GM23338 (cell line): Measurements from ENCODE around the gene PHETA2. TPM values are rescaled to one million over a fixed set of nuclear protein-coding genes. Genes with fewer than 3 reads are reported as not detected.
"Not testable (repeated sequence)": the region's sequence is repeated elsewhere in the genome, so short reads cannot be mapped to it uniquely, and the experiment has no call there.

Source experiments
- ATAC-seq: fragments of 200-7000 bp; cut with Tn5 transposase; 3 replicates; pipeline ENCODE4 v1.9.1; 2020
- DNase-seq: peaks from one replicate; pipeline ENCODE4 v3.0.0-alpha.2; 2015; ENCODE audit warnings: low spot score
- H2AFZ ChIP-seq: fragments of 200-600 bp; sonication (generic); 2 replicates; pipeline ENCODE4 v1.8.0; 2016; ENCODE audit warnings: antibody characterized with exemption, mild to moderate bottlenecking, moderate library complexity
- H3F3A ChIP-seq: fragments of 200-600 bp; sonication (generic); replicated peaks from 2 replicates; pipeline ENCODE4 v1.8.0; 2017; ENCODE audit warnings: antibody characterized with exemption, mixed run types, low read depth
- H3K27ac ChIP-seq: fragments of 200-600 bp; sonication (generic); 2 replicates; pipeline ENCODE4 v1.6.1; 2016; ENCODE audit warnings: low read depth
- H3K27me3 ChIP-seq: fragments of 200-600 bp; sonication (generic); 2 replicates; pipeline ENCODE4 v1.8.0; 2016; ENCODE audit warnings: mild to moderate bottlenecking, mixed run types, moderate library complexity; ENCODE audit not compliant: insufficient read depth
- H3K36me3 ChIP-seq: fragments of 200-600 bp; sonication (generic); 2 replicates; pipeline ENCODE4 v1.8.0; 2016; ENCODE audit warnings: mild to moderate bottlenecking; ENCODE audit not compliant: insufficient read depth
- H3K4me1 ChIP-seq: fragments of 200-600 bp; sonication (generic); 2 replicates; pipeline ENCODE4 v1.8.0; 2016; ENCODE audit warnings: mild to moderate bottlenecking, moderate library complexity; ENCODE audit not compliant: insufficient read depth
- H3K4me2 ChIP-seq: fragments of 200-600 bp; sonication (generic); 2 replicates; pipeline ENCODE4 v1.7.1; 2017; ENCODE audit warnings: mixed run types
- H3K4me3 ChIP-seq: fragments of 200-600 bp; sonication (generic); 2 replicates; pipeline ENCODE4 v1.6.1; 2016; ENCODE audit warnings: mixed run types
- H3K79me2 ChIP-seq: fragments of 200-600 bp; sonication (generic); replicated peaks from 2 replicates; pipeline ENCODE4 v1.8.0; 2017; ENCODE audit warnings: mild to moderate bottlenecking; ENCODE audit not compliant: insufficient read depth
- H3K9me2 ChIP-seq: fragments of 200-600 bp; sonication (generic); 2 replicates; pipeline ENCODE4 v1.8.0; 2017; ENCODE audit not compliant: insufficient read depth
- H4K20me1 ChIP-seq: fragments of 200-600 bp; sonication (generic); replicated peaks from 2 replicates; pipeline ENCODE4 v1.8.0; 2017; ENCODE audit warnings: mild to moderate bottlenecking; ENCODE audit not compliant: insufficient read depth
- H3K27ac Mint-ChIP-seq: 2 replicates; pipeline ENCODE4 v1.8.0; 2020; ENCODE audit warnings: inconsistent platforms, mild to moderate bottlenecking, moderate library complexity, mixed read lengths
- H3K27me3 Mint-ChIP-seq: 3 replicates; pipeline ENCODE4 v1.8.0; 2022; ENCODE audit warnings: low read depth, mild to moderate bottlenecking, moderate library complexity, mixed read lengths, inconsistent platforms; ENCODE audit not compliant: insufficient read depth, poor library complexity
- H3K36me3 Mint-ChIP-seq: 3 replicates; pipeline ENCODE4 v1.8.0; 2021; ENCODE audit warnings: low read depth, mild to moderate bottlenecking, inconsistent platforms, moderate library complexity, mixed read lengths
- H3K4me1 Mint-ChIP-seq: 3 replicates; pipeline ENCODE4 v1.8.0; 2020; ENCODE audit warnings: mild to moderate bottlenecking, inconsistent platforms, mixed read lengths
- H3K4me3 Mint-ChIP-seq: 3 replicates; pipeline ENCODE4 v1.8.0; 2021; ENCODE audit warnings: moderate library complexity, mild to moderate bottlenecking, inconsistent platforms, mixed read lengths
- H3K9me3 Mint-ChIP-seq: 3 replicates; pipeline ENCODE4 v1.8.0; 2020; ENCODE audit warnings: moderate library complexity, mild to moderate bottlenecking, inconsistent platforms, mixed read lengths
- EZH2 ChIP-seq: fragments of 200-600 bp; sonication (generic); IDR thresholded peaks from one replicate; pipeline ENCODE4 v1.8.0; 2017; ENCODE audit warnings: antibody characterized with exemption, mild to moderate bottlenecking, low read depth; ENCODE audit not compliant: unreplicated experiment
- EZH2phosphoT487 ChIP-seq: fragments of 200-600 bp; sonication (generic); IDR thresholded peaks from one replicate; pipeline ENCODE4 v1.8.1; 2018; ENCODE audit warnings: antibody characterized with exemption; ENCODE audit not compliant: unreplicated experiment
- JUNB ChIP-seq: IDR thresholded peaks from one replicate; pipeline ENCODE4 v1.6.1; 2016; ENCODE audit warnings: antibody characterized with exemption; ENCODE audit not compliant: unreplicated experiment
- NANOG ChIP-seq: IDR thresholded peaks from 2 replicates; pipeline ENCODE4 v1.6.1; 2016; ENCODE audit warnings: antibody characterized with exemption, borderline replicate concordance
- POLR2AphosphoS5 ChIP-seq: IDR thresholded peaks from 2 replicates; pipeline ENCODE4 v1.6.1; 2016; ENCODE audit warnings: antibody characterized with exemption, low read depth
- ZNF114 ChIP-seq: fragments of 250-450 bp; sonication (Bioruptor Pico); IDR thresholded peaks from 2 replicates; pipeline ENCODE4 v1.5.0; 2020; ENCODE audit warnings: mild to moderate bottlenecking, moderate library complexity
- ZNF462 ChIP-seq: fragments of 250-450 bp; sonication (Bioruptor Pico); IDR thresholded peaks from 2 replicates; pipeline ENCODE4 v1.5.0; 2020; ENCODE audit warnings: mild to moderate bottlenecking, moderate library complexity
- polyA plus RNA-seq: library from polyadenylated mRNA; unstranded; fragments of >200 nt; fragmentation: Nextera tagmentation; extraction: Ambion mirVana; gene quantifications from 2 replicates; pipeline ENCODE4 v1.2.1, GENCODE V29; 2016
- total RNA-seq: library from RNA; depleted of rRNA; stranded (reverse); fragments of >200 nt; shearing (Covaris generic); gene quantifications from 2 replicates; pipeline ENCODE4 v1.2.3, GENCODE V29; 2014
- TF ChIP-seq, protein P1 (sequence below): IDR thresholded peaks from one replicate; pipeline ENCODE4 v1.6.1; 2018; ENCODE audit warnings: antibody characterized with exemption; ENCODE audit not compliant: unreplicated experiment

The PHETA2 gene
- total and polyA plus RNA-seq, 2 experiments from 2014 or later = 4.5 to 7.6 TPM

DNA sequence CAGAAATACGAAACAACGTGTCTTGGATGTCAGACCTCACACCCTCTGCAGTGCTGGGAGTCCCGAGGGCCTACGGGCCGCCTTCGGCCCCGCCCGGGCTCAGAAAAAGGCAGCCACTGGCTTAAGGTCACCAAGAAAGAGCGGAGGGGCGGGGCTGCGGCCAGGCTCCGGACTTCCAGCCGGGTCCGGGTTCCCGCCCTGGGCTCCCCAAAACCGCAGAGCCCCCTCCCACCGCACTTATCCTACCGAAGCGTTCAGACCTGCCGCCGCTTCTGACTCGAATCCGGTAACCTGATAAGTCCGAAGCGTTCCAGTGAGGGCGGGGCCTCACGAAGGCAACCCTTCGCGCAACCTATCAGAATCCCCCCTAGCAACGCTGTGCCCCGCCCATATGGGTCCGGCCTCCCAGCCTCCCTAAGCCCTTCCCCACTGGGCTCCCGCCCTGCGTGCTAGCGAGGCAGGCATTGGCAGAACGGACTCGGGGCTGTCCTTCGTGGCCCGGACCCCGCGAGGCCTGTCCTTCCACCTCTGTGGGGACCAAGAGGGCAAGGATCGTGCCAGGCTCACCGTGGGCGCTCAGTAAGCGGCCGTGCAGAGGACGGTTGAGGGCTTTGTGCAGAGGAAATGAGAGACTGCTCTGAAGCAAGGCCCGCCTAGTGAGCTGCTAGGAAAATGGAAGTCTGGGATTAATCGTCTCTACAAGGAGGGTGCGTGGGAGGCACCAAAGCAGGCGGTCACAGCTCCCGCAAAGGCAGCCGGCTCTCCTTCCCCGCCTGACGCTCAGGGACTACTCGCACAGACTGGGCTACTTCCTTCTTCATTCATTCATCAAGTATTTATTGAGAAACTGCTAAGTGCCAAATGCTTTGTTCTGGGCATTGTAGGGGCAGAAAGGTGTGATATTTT, 3.3 kb upstream of the PHETA2 start, which contains the start of gene NAGA:
Gene NAGA (minus strand): TSS at position 296 of the 906 bp plus-strand sequence. CDS start 515 bp downstream, outside the sequence.
- peaks cover 22% of the 10 kb centered on the region for H3K36me3 Mint-ChIP-seq
- Histone ChIP-seq H3K9me2 (no peaks in the 10 kb centered on the region), H4K20me1 (no peaks in the 10 kb centered on the region), H2AFZ (peak within 1 kb of the TSS; percentile 95), H3K27ac (0 out of 2 replicates have a peak within 1 kb of the TSS, but pooled peaks have one; percentile 63), H3K27me3 (peaks cover 11% of the 10 kb centered on the region), H3K79me2 (no peaks in the 10 kb centered on the region; the same call in 1 of the 2 replicates), H3K4me3 (peak within 1 kb of the TSS; percentile 82), H3K4me2 (peak within 1 kb of the TSS; percentile 96), H3F3A (peaks cover 14% of the 10 kb centered on the region), H3K4me1 (peaks cover 38% of the 10 kb centered on the region), H3K36me3 (no peaks in the 10 kb centered on the region)
- DNase-seq = peak; percentile 99
- H3K9me3 Mint-ChIP-seq = peaks cover under 1% of the 10 kb centered on the region; the same call in 2 of the 3 replicates
- peak; percentile 89 for ATAC-seq
- H3K27ac Mint-ChIP-seq = peak within 1 kb of the TSS; percentile 91
- peak; percentile 94 for TF ChIP-seq POLR2AphosphoS5
- TF ChIP-seq ZNF462 (CRISPR knock-in tag) = no peak
- no peak for TF ChIP-seq EZH2phosphoT487
- TF ChIP-seq EZH2 = no peak
- no peak for TF ChIP-seq NANOG
- no peak for TF ChIP-seq JUNB
- TF ChIP-seq ZNF114 (CRISPR knock-in tag) = no peak
- TF ChIP-seq, protein P1, sequence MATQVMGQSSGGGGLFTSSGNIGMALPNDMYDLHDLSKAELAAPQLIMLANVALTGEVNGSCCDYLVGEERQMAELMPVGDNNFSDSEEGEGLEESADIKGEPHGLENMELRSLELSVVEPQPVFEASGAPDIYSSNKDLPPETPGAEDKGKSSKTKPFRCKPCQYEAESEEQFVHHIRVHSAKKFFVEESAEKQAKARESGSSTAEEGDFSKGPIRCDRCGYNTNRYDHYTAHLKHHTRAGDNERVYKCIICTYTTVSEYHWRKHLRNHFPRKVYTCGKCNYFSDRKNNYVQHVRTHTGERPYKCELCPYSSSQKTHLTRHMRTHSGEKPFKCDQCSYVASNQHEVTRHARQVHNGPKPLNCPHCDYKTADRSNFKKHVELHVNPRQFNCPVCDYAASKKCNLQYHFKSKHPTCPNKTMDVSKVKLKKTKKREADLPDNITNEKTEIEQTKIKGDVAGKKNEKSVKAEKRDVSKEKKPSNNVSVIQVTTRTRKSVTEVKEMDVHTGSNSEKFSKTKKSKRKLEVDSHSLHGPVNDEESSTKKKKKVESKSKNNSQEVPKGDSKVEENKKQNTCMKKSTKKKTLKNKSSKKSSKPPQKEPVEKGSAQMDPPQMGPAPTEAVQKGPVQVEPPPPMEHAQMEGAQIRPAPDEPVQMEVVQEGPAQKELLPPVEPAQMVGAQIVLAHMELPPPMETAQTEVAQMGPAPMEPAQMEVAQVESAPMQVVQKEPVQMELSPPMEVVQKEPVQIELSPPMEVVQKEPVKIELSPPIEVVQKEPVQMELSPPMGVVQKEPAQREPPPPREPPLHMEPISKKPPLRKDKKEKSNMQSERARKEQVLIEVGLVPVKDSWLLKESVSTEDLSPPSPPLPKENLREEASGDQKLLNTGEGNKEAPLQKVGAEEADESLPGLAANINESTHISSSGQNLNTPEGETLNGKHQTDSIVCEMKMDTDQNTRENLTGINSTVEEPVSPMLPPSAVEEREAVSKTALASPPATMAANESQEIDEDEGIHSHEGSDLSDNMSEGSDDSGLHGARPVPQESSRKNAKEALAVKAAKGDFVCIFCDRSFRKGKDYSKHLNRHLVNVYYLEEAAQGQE = no peak
- H3K27me3 Mint-ChIP-seq = peaks cover 25% of the 10 kb centered on the region
- peak within 1 kb of the TSS; percentile 82 for H3K4me3 Mint-ChIP-seq
- peaks cover 29% of the 10 kb centered on the region for H3K4me1 Mint-ChIP-seq

DNA sequence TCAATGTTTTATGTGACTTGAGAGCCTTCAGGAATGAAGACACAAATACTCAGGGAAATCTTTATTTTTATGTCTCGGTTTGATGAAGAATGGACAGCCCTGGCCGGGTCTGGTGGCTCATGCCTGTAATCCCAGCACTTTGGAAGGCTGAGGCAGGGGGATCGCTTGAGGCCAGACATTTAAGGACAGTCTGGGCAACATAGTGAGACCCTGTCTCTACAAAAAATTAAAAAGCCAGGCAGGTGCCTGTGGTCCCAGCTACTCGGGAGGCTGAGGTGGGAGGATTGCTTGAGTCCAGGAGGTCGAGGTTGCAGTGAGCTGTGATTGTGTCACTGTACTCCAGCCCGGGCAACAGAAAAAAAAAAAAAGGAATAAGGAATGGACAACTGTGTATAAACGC, 2.5 kb upstream of the PHETA2 start:
- Histone ChIP-seq H3K4me2 (peak overlapping the region; percentile 96), H3K4me1 (peaks cover 37% of the 10 kb centered on the region), H3F3A (peaks cover 14% of the 10 kb centered on the region), H3K4me3 (peak overlapping the region; percentile 82), H3K27me3 (peaks cover 11% of the 10 kb centered on the region)
- not testable (repeated sequence) for H3K79me2 ChIP-seq, H3K9me3 Mint-ChIP-seq, H3K27ac ChIP-seq, H3K27ac Mint-ChIP-seq, H2AFZ ChIP-seq, H3K9me2 ChIP-seq, ATAC-seq, H3K36me3 ChIP-seq, DNase-seq, H4K20me1 ChIP-seq
- Mint-ChIP-seq H3K36me3 (peaks cover 16% of the 10 kb centered on the region), H3K27me3 (peaks cover 23% of the 10 kb centered on the region), H3K4me1 (peaks cover 25% of the 10 kb centered on the region), H3K4me3 (peak overlapping the region; percentile 82)
